HUDEP-2 (cell line): ENCODE results near the gene FAM234A.
A peak's percentile ranks its signal among the peaks of the same experiment; 100 is the strongest.
"Not testable (repeated sequence)": the region's sequence is repeated elsewhere in the genome, so short reads cannot be mapped to it uniquely, and the experiment has no call there.

Source experiments
- DNase-seq, 76 experiments: peaks; one replicate each; lab custom pipeline; 2025; ENCODE audit not compliant: unreplicated experiment in 76 of 76; lab: John Stamatoyannopoulos, UW

FAM234A gene

GRCh38 chr16:229731-230281, 4.8 kb upstream of the FAM234A start:
- no peak for DNase-seq

- DNase-seq = not testable (repeated sequence)
These were observed 4.3 kb upstream of the FAM234A start for GRCh38 chr16:230351-230750.

- no peak for DNase-seq
These were observed 3.7 kb upstream of the FAM234A start for GRCh38 chr16:230949-231348.

GRCh38 chr16:239948-240277, 5.3 kb downstream of the FAM234A start:
- DNase-seq = no peak

- DNase-seq = no peak
These were observed 5.9 kb downstream of the FAM234A start for GRCh38 chr16:240559-240958.

- DNase-seq = no peak
These were observed 7.7 kb downstream of the FAM234A start for GRCh38 chr16:242281-242680.

- no peak for DNase-seq
These were observed 8.7 kb downstream of the FAM234A start for GRCh38 chr16:243348-243747.

- DNase-seq = no peak
These were observed 10.5 kb downstream of the FAM234A start for GRCh38 chr16:245105-245504.

- no peak for DNase-seq
These were observed 12.4 kb downstream of the FAM234A start for GRCh38 chr16:247027-247426.

GRCh38 chr16:249431-249830, 14.8 kb downstream of the FAM234A start:
- DNase-seq = no peak

- no peak for DNase-seq
These were observed 18.0 kb downstream of the FAM234A start for GRCh38 chr16:252366-253337.

GRCh38 chr16:253833-254232, 19.2 kb downstream of the FAM234A start:
- DNase-seq = no peak

- DNase-seq = no peak
These were observed 19.8 kb downstream of the FAM234A start for GRCh38 chr16:254461-254860.

GRCh38 chr16:255183-255582, 20.6 kb downstream of the FAM234A start:
- DNase-seq = no peak

- not testable (repeated sequence) for DNase-seq
These were observed 23.5 kb downstream of the FAM234A start for GRCh38 chr16:258091-258490.

GRCh38 chr16:259226-259625, 24.6 kb downstream of the FAM234A start:
- DNase-seq = peak in 6 of 76 experiments; percentile 7 to 53 (median 30)

GRCh38 chr16:259814-260253, 25.2 kb downstream of the FAM234A start:
- no peak for DNase-seq

GRCh38 chr16:260326-260725, 25.7 kb downstream of the FAM234A start:
- DNase-seq = no peak

- no peak for DNase-seq
These were observed 26.5 kb downstream of the FAM234A start for GRCh38 chr16:261031-261691.

- DNase-seq = no peak
These were observed 27.6 kb downstream of the FAM234A start for GRCh38 chr16:262121-262745.

- DNase-seq = no peak
These were observed 28.7 kb downstream of the FAM234A start for GRCh38 chr16:263182-263774.
